ENCODE results near the gene KDM5C. TPM values are rescaled to one million over a fixed set of nuclear protein-coding genes. Genes with fewer than 3 reads are reported as not detected.

The KDM5C gene
- total and polyA plus RNA-seq, 2 of the 8 experiments (the other 6 are each of a cell fraction or from before 2014, with no cell fraction given): 42.4 to 82.2 TPM

GRCh38 chrX:53250556-53250955 is 25.5 kb upstream of the KDM5C start:
- Histone ChIP-seq H4K91ac (replicated peaks; ENCODE audit: insufficient read length, low read length) (no peak overlapping the region), H2BK120ac (replicated peaks; ENCODE audit: low read depth, low read length) (no peak overlapping the region), H3K18ac (ENCODE audit: extremely low read depth, low read length) (no peak overlapping the region), H3K27me3 (replicated peaks in 1 of 4; ENCODE audit: control insufficient read depth in 3 of 4, extremely low read depth in 1 of 4, insufficient read depth in 3 of 4, low read length in 3 of 4) (no peaks in the 10 kb centered on the region), H3K4me1 (replicated peaks in 1 of 4; ENCODE audit: control insufficient read depth in 3 of 4, insufficient read depth in 4 of 4, low read length in 3 of 4) (no peaks in the 10 kb centered on the region), H3K9ac (replicated peaks in 1 of 4; ENCODE audit: extremely low read depth in 1 of 4, low read depth in 3 of 4, low read length in 3 of 4) (no peak overlapping the region), H3K9me3 (ENCODE audit: insufficient read depth in 2 of 2, low read depth in 1 of 2, low read length in 1 of 2) (no peaks in the 10 kb centered on the region), H3K4me2 (ENCODE audit: insufficient read depth in 1 of 2, low read depth in 2 of 2, low read length in 2 of 2) (no peak overlapping the region), H3K23me2 (ENCODE audit: low read depth, low read length) (no peaks in the 10 kb centered on the region), H2BK15ac (ENCODE audit: low read length) (no peak overlapping the region), H4K20me1 (replicated peaks in 1 of 2; ENCODE audit: control insufficient read depth in 1 of 2, insufficient read depth in 2 of 2, low read length in 2 of 2) (no peaks in the 10 kb centered on the region), H3K14ac (ENCODE audit: insufficient read length) (no peak overlapping the region), H3K23ac (ENCODE audit: insufficient read length) (no peak overlapping the region), H2BK12ac (ENCODE audit: low read depth, low read length) (no peak overlapping the region), H3K79me2 (ENCODE audit: control insufficient read depth in 1 of 2, insufficient read depth in 2 of 2, low read length in 2 of 2) (no peaks in the 10 kb centered on the region), H3K27ac (ENCODE audit: low read depth, low read length) (no peak overlapping the region), H3K4me3 (ENCODE audit: extremely low read depth in 1 of 4, insufficient read depth in 2 of 4, low read depth in 3 of 4, low read length in 4 of 4) (no peak overlapping the region), H3K36me3 (ENCODE audit: control insufficient read depth in 2 of 4, insufficient read depth in 4 of 4, low read length in 3 of 4) (peaks cover 0 to 3% (median 0%) of the 10 kb centered on the region in 4 experiments; a peak in 1 of 8 replicates), H2AFZ (ENCODE audit: low read length) (no peak overlapping the region), H3K79me1 (ENCODE audit: low read depth, low read length) (no peaks in the 10 kb centered on the region), H2BK5ac (ENCODE audit: low read depth, low read length) (no peak overlapping the region), H4K5ac (ENCODE audit: insufficient read length, low read depth, low read length) (no peak overlapping the region), H3K4ac (replicated peaks; ENCODE audit: insufficient read length, low read depth, low read length) (no peak overlapping the region), H3K56ac (replicated peaks; ENCODE audit: insufficient read length, low read depth, low read length) (no peak overlapping the region), H4K8ac (ENCODE audit: extremely low read depth, insufficient read depth, low read length) (no peak overlapping the region), H2AK5ac (ENCODE audit: low read depth, low read length) (no peak overlapping the region), H2BK20ac (ENCODE audit: low read length) (no peak overlapping the region)
- POLR2A ChIA-PET (ENCODE audit: partially characterized antibody): no interaction called here
- DNase-seq (ENCODE audit: low read depth in 1 of 2, low spot score in 2 of 2) (no peak), FAIRE-seq (no peak)
- CTCF ChIA-PET (ENCODE audit: partially characterized antibody): interaction anchor here (0.7 to 1.2 kb wide), 2 partner anchors 51 to 219 kb away, joined by 3 read pairs; no protein-coding TSS in a partner anchor
- WGBS, 2 experiments (ENCODE audit: extremely low coverage in 1 of 2, insufficient coverage in 1 of 2, insufficient read length in 1 of 2, insufficient replicate concordance in 2 of 2, low coverage in 1 of 2, low lambda C conversion rate in 2 of 2, missing lambda C conversion rate in 1 of 2): no CpG with 5 or more reads among the region's 19 CpGs
- TF ChIP-seq RXRA (IDR thresholded peaks at IDR 0.05; ENCODE audit: insufficient read depth, low read depth, low read length) (no peak), SIN3A (conservative IDR thresholded peaks at IDR 0.05 in 1 of 2, IDR thresholded peaks at IDR 0.05 in 1 of 2; ENCODE audit: low read depth in 1 of 2, low read length in 2 of 2) (no peak), ATF2 (IDR thresholded peaks at IDR 0.05; ENCODE audit: low read length) (no peak), POLR2A (IDR thresholded peaks at IDR 0.05; ENCODE audit: control extremely low read depth in 1 of 2, low read depth in 2 of 2, low read length in 2 of 2) (no peak)

All from H1 (cell line).